Measurements from ENCODE around the gene MYMX. TPM values are rescaled to one million over a fixed set of nuclear protein-coding genes. Genes with fewer than 3 reads are reported as not detected.

Gene MYMX
- total and polyA plus RNA-seq, 2 of the 13 experiments (the other 11 are each of a cell fraction or from before 2014, with no cell fraction given): not detected

DNA sequence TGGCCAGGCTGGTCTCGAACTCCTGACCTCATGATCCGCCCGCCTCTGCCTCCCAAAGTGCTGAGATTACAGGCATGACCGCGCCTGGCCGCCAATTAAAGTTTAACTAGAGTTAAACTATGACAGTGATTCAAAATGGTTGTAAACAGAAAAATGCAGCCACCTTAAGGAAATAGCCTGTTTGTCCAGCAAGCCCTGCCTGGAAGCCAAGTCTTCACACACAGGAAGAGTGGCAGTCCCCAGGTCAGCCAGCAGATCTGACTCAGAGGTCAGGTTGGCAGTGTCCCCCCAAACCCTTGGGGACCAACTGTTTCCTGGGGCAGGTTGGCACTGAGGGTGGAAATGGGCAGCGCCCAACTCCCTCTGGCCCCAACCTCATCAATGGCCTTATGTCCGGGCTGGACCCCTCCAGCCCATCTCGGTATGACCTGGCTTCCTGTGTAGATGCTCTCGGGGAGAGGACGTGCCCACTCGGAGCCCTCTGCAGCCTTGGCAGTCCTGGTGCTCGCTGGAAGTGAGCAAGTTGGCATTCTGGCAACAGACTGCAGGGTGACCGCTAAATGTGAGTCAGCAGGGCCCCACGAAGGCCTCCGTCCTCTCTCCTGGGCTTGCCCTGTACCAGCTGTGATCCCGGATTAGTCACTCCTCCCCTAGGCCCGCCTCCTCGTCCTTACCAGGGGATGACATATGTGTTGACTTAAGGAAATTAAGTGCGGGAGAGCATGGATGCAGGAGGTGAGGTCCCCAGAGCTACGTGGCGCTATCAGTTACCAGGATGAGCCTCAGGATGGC is 20.5 kb downstream of the MYMX start (continued):
- peak; percentile 26; the same call in 1 of the 2 replicates for TF ChIP-seq PPARG (CRISPR knock-in tag; conservative IDR thresholded peaks at IDR 0.05)
- TF ChIP-seq NFYB (CRISPR knock-in tag; IDR thresholded peaks at IDR 0.05): peak; percentile 34; the same call in 1 of the 2 replicates
- TF ChIP-seq ZFY (CRISPR knock-in tag; IDR thresholded peaks at IDR 0.05): peak; percentile 78
- TF ChIP-seq, protein P1, sequence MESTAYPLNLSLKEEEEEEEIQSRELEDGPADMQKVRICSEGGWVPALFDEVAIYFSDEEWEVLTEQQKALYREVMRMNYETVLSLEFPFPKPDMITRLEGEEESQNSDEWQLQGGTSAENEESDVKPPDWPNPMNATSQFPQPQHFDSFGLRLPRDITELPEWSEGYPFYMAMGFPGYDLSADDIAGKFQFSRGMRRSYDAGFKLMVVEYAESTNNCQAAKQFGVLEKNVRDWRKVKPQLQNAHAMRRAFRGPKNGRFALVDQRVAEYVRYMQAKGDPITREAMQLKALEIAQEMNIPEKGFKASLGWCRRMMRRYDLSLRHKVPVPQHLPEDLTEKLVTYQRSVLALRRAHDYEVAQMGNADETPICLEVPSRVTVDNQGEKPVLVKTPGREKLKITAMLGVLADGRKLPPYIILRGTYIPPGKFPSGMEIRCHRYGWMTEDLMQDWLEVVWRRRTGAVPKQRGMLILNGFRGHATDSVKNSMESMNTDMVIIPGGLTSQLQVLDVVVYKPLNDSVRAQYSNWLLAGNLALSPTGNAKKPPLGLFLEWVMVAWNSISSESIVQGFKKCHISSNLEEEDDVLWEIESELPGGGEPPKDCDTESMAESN (CRISPR knock-in tag; conservative IDR thresholded peaks at IDR 0.05): no peak
- TF ChIP-seq ZSCAN21 (CRISPR knock-in tag; IDR thresholded peaks at IDR 0.05; ENCODE audit: borderline replicate concordance): peak; percentile 86
- TF ChIP-seq, protein P2, sequence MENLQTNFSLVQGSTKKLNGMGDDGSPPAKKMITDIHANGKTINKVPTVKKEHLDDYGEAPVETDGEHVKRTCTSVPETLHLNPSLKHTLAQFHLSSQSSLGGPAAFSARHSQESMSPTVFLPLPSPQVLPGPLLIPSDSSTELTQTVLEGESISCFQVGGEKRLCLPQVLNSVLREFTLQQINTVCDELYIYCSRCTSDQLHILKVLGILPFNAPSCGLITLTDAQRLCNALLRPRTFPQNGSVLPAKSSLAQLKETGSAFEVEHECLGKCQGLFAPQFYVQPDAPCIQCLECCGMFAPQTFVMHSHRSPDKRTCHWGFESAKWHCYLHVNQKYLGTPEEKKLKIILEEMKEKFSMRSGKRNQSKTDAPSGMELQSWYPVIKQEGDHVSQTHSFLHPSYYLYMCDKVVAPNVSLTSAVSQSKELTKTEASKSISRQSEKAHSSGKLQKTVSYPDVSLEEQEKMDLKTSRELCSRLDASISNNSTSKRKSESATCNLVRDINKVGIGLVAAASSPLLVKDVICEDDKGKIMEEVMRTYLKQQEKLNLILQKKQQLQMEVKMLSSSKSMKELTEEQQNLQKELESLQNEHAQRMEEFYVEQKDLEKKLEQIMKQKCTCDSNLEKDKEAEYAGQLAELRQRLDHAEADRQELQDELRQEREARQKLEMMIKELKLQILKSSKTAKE (CRISPR knock-in tag; IDR thresholded peaks at IDR 0.05; ENCODE audit: borderline replicate concordance): peak; percentile 3; the same call in 1 of the 2 replicates
- TF ChIP-seq ZNF44 (CRISPR knock-in tag; IDR thresholded peaks at IDR 0.05): no peak; the same call in 1 of the 2 replicates
- TF ChIP-seq SALL1 (CRISPR knock-in tag; IDR thresholded peaks at IDR 0.05): peak; percentile 27; the same call in 1 of the 2 replicates
- no peak for TF ChIP-seq ZSCAN9 (CRISPR knock-in tag; IDR thresholded peaks at IDR 0.05; ENCODE audit: borderline replicate concordance)
- peak; percentile 55; the same call in 1 of the 2 replicates for TF ChIP-seq MIER3 (CRISPR knock-in tag; IDR thresholded peaks at IDR 0.05; ENCODE audit: borderline replicate concordance)
- peak; percentile 83; the same call in 1 of the 3 replicates for TF ChIP-seq MXI1 (IDR thresholded peaks at IDR 0.05; ENCODE audit: borderline replicate concordance, low read depth, low read length)
- TF ChIP-seq, protein P3, sequence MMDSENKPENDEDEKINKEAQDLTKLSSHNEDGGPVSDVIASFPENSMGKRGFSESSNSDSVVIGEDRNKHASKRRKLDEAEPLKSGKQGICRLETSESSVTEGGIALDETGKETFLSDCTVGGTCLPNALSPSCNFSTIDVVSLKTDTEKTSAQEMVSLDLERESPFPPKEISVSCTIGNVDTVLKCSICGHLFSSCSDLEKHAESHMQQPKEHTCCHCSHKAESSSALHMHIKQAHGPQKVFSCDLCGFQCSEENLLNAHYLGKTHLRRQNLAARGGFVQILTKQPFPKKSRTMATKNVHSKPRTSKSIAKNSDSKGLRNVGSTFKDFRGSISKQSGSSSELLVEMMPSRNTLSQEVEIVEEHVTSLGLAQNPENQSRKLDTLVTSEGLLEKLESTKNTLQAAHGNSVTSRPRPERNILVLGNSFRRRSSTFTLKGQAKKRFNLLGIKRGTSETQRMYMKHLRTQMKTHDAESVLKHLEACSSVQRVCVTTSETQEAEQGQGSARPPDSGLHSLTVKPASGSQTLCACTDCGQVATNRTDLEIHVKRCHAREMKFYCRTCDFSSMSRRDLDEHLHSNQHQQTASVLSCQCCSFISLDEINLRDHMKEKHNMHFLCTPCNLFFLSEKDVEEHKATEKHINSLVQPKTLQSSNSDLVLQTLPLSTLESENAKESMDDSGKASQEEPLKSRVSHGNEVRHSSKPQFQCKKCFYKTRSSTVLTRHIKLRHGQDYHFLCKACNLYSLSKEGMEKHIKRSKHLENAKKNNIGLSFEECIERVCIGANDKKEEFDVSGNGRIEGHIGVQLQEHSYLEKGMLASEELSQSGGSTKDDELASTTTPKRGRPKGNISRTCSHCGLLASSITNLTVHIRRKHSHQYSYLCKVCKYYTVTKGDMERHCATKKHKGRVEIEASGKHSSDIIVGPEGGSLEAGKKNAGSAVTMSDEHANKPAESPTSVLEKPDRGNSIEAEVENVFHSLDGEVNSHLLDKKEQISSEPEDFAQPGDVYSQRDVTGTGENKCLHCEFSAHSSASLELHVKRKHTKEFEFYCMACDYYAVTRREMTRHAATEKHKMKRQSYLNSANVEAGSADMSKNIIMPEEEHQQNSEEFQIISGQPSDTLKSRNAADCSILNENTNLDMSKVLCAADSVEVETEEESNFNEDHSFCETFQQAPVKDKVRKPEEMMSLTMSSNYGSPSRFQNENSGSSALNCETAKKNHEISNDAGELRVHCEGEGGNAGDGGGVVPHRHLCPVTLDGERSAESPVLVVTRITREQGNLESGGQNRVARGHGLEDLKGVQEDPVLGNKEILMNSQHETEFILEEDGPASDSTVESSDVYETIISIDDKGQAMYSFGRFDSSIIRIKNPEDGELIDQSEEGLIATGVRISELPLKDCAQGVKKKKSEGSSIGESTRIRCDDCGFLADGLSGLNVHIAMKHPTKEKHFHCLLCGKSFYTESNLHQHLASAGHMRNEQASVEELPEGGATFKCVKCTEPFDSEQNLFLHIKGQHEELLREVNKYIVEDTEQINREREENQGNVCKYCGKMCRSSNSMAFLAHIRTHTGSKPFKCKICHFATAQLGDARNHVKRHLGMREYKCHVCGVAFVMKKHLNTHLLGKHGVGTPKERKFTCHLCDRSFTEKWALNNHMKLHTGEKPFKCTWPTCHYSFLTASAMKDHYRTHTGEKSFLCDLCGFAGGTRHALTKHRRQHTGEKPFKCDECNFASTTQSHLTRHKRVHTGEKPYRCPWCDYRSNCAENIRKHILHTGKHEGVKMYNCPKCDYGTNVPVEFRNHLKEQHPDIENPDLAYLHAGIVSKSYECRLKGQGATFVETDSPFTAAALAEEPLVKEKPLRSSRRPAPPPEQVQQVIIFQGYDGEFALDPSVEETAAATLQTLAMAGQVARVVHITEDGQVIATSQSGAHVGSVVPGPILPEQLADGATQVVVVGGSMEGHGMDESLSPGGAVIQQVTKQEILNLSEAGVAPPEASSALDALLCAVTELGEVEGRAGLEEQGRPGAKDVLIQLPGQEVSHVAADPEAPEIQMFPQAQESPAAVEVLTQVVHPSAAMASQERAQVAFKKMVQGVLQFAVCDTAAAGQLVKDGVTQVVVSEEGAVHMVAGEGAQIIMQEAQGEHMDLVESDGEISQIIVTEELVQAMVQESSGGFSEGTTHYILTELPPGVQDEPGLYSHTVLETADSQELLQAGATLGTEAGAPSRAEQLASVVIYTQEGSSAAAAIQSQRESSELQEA (CRISPR knock-in tag; IDR thresholded peaks at IDR 0.05; ENCODE audit: not compliant biosample characterization): no peak
- TF ChIP-seq SCMH1 (CRISPR knock-in tag; IDR thresholded peaks at IDR 0.05; ENCODE audit: borderline replicate concordance): no peak
- 0 out of 2 replicates have a peak, but pooled peaks have one; percentile 29 for TF ChIP-seq ZNF674 (CRISPR knock-in tag; IDR thresholded peaks at IDR 0.05; ENCODE audit: low read depth)
- peak; percentile 71; the same call in 1 of the 2 replicates for TF ChIP-seq ZNF816 (CRISPR knock-in tag; IDR thresholded peaks at IDR 0.05; ENCODE audit: borderline replicate concordance)
- peak; percentile 67; the same call in 1 of the 2 replicates for TF ChIP-seq KAT8 (CRISPR knock-in tag; IDR thresholded peaks at IDR 0.05)
